ENCODE results near the gene FAIM2.

DNA sequence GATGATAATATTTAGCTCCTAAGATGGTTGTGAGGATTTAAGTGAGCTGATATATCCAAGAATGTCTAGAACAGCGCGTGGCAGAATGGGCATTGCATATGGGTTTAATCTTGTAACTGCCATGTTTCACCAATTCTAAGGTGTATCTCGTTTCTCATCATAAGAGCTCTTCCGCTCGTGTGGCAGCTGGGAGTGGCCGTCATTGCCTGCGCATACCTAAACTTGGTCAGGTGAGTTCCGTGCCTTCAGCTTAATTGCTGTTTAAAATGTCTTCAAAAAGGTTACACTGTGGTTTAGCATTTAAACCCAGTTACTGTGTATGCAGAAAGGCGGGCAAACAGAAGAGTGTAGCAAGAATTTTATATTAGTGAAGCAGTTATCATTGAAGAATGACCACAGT is 42.4 kb upstream of the FAIM2 start:
- no peak for TF ChIP-seq MECOM (CRISPR knock-in tag; IDR thresholded peaks at IDR 0.05)
- no peak for TF ChIP-seq CEBPB (tag; IDR thresholded peaks at IDR 0.05)
- TF ChIP-seq MYBL2 (IDR thresholded peaks at IDR 0.05; ENCODE audit: low read depth), result no peak
- no peak for TF ChIP-seq MYBL2 (CRISPR knock-in tag; IDR thresholded peaks at IDR 0.05; ENCODE audit: borderline replicate concordance)
- no peak for TF ChIP-seq NR3C1 (CRISPR knock-in tag; IDR thresholded peaks at IDR 0.05)
- no peak for TF ChIP-seq RHOXF2B (CRISPR knock-in tag; conservative IDR thresholded peaks at IDR 0.05)
- TF ChIP-seq TCF3 (CRISPR knock-in tag; IDR thresholded peaks at IDR 0.05), result no peak
